B cell (primary cell): ENCODE measurements around the gene CAMK2A. TPM values are rescaled to one million over a fixed set of nuclear protein-coding genes. Genes with fewer than 3 reads are reported as not detected.

ENCODE experiments used
- ATAC-seq: fragments of 200-7000 bp; cut with Tn5 transposase; one replicate; pipeline ENCODE4 v1.10.0; 2021; ENCODE audit warnings: low read depth, mild to moderate bottlenecking, moderate number of reproducible peaks, moderate library complexity
- CTCF ChIA-PET: fragments of 350-600 bp; sonication (Branson Sonifier 250); formaldehyde crosslinking; loops from one replicate; lab custom pipeline; 2021; ENCODE audit warnings: antibody characterized with exemption, inconsistent platforms; lab: Charles Lee
- POLR2A ChIA-PET: fragments of 350-600 bp; sonication (Branson Sonifier 250); formaldehyde crosslinking; loops from one replicate; lab custom pipeline; 2021; ENCODE audit warnings: antibody characterized with exemption; lab: Charles Lee
- DNase-seq: peaks from one replicate; pipeline ENCODE4 v3.0.0; 2013
- H2AFZ ChIP-seq: 2 replicates; pipeline ENCODE4 v1.6.1; 2012; ENCODE audit warnings: mild to moderate bottlenecking, low read depth, low read length; ENCODE audit not compliant: insufficient read depth, poor library complexity, severe bottlenecking
- H3K27ac ChIP-seq, 2 donors: 1 replicate in 1 of 2; 2 replicates in 1 of 2; pipeline ENCODE4 v1.5.1; 2012 to 2013; ENCODE audit warnings: low read length in 2 of 2, mild to moderate bottlenecking in 2 of 2, moderate library complexity in 1 of 2
- H3K27me3 ChIP-seq, 4 experiments: fragments of 200-600 bp in 1 of 4; sonication (generic) in 1 of 4; replicated peaks in 1 of 4; 1 replicate in 2 of 4; 2 replicates in 2 of 4; pipeline versions ENCODE4 v1.6.1 to v1.7.0; 2013 to 2016; ENCODE audit warnings: low read length in 3 of 4, mild to moderate bottlenecking in 2 of 4, mixed read lengths in 1 of 4, moderate library complexity in 1 of 4; ENCODE audit not compliant: insufficient read depth in 4 of 4, control insufficient read depth in 3 of 4; ENCODE audit errors: control extremely low read depth in 1 of 4
- H3K36me3 ChIP-seq, 2 experiments: replicated peaks in 1 of 2; 1 replicate in 1 of 2; 2 replicates in 1 of 2; pipeline versions ENCODE4 v1.6.1 to v1.7.1; 2013; ENCODE audit warnings: low read length in 1 of 2; ENCODE audit not compliant: insufficient read depth in 2 of 2, control insufficient read depth in 1 of 2; ENCODE audit errors: control extremely low read depth in 1 of 2, extremely low read depth in 1 of 2
- H3K4me1 ChIP-seq, 2 donors: fragments of 200-600 bp in 1 of 2; sonication (generic) in 1 of 2; 1 replicate in 1 of 2; 2 replicates in 1 of 2; pipeline versions ENCODE4 v1.5.1 to v1.6.1; 2013 to 2017; ENCODE audit warnings: low read length in 2 of 2; ENCODE audit not compliant: control insufficient read depth in 2 of 2, insufficient read depth in 2 of 2
- H3K4me2 ChIP-seq: replicated peaks from 2 replicates; pipeline ENCODE3; 2012; ENCODE audit warnings: mild to moderate bottlenecking, low read depth, low read length; ENCODE audit not compliant: poor library complexity, severe bottlenecking
- H3K4me3 ChIP-seq, 5 experiments: fragments of 200-600 bp in 1 of 5; sonication (generic) in 1 of 5; 1 replicate in 3 of 5; 2 replicates in 2 of 5; pipeline versions ENCODE4 v1.5.1 to v1.7.0; 2011 to 2016; ENCODE audit warnings: low read length in 4 of 5, mild to moderate bottlenecking in 4 of 5, low read depth in 2 of 5, control low read depth in 1 of 5, moderate library complexity in 1 of 5; ENCODE audit not compliant: insufficient read depth in 1 of 5; ENCODE audit errors: control extremely low read depth in 1 of 5, extremely low read depth in 1 of 5
- H3K79me2 ChIP-seq: fragments of 200-600 bp; sonication (generic); one replicate; pipeline ENCODE4 v1.6.0; 2016; ENCODE audit warnings: low read length; ENCODE audit not compliant: control insufficient read depth, insufficient read depth
- H3K9ac ChIP-seq: fragments of 200-600 bp; sonication (generic); 2 replicates; pipeline ENCODE4 v1.6.1; 2017; ENCODE audit warnings: mild to moderate bottlenecking, low read length, moderate library complexity
- H3K9me3 ChIP-seq, 3 donors: one replicate each; pipeline versions ENCODE4 v1.6.1 to v1.7.1; 2013; ENCODE audit warnings: low read length in 2 of 3; ENCODE audit not compliant: control insufficient read depth in 2 of 3, insufficient read depth in 1 of 3; ENCODE audit errors: control extremely low read depth in 1 of 3
- H4K20me1 ChIP-seq: 2 replicates; pipeline ENCODE4 v1.6.0; 2012; ENCODE audit warnings: mild to moderate bottlenecking, low read length; ENCODE audit not compliant: insufficient read depth, control insufficient read depth, poor library complexity, severe bottlenecking
- H3K27ac Mint-ChIP-seq: one replicate; pipeline ENCODE4 v1.8.0; 2021; ENCODE audit warnings: mixed read lengths
- H3K27me3 Mint-ChIP-seq: one replicate; pipeline ENCODE4 v1.8.0; 2021; ENCODE audit warnings: mixed read lengths
- H3K4me1 Mint-ChIP-seq: one replicate; pipeline ENCODE4 v1.8.0; 2021; ENCODE audit warnings: mixed read lengths
- H3K4me3 Mint-ChIP-seq: one replicate; pipeline ENCODE4 v1.8.0; 2021; ENCODE audit warnings: mixed read lengths
- H3K9me3 Mint-ChIP-seq: one replicate; pipeline ENCODE4 v1.8.0; 2022; ENCODE audit warnings: mixed read lengths; ENCODE audit not compliant: insufficient read depth
- EZH2 ChIP-seq: IDR thresholded peaks from 2 replicates; pipeline ENCODE4 v1.6.1; 2012; ENCODE audit warnings: borderline replicate concordance, low read depth, mild to moderate bottlenecking, moderate library complexity, low read length; ENCODE audit not compliant: insufficient read depth, poor library complexity, severe bottlenecking
- WGBS: methylation state at CpG from one replicate; pipeline ENCODE4 v1.1.5; 2013; ENCODE audit warnings: missing lambda C conversion rate; ENCODE audit not compliant: insufficient coverage; 5-methylcytosine and 5-hydroxymethylcytosine counted together
- intact Hi-C: fragments of 100-400 bp; cut with micrococcal nuclease; formaldehyde crosslinking; loops from one replicate; pipeline ENCODE4 v1.10.0; 2022
- polyA plus RNA-seq: library from polyadenylated mRNA; depleted of rRNA; stranded (reverse); fragments of >200 nt; gene quantifications from 2 replicates; pipeline ENCODE4 v1.2.3, GENCODE V29; 2012
- total RNA-seq, 2 donors: library from RNA; stranded (reverse); fragments of 120-200 nt in 1 of 2; gene quantifications; 1 replicate in 1 of 2; 2 replicates in 1 of 2; pipeline versions ENCODE4 v1.2.3 to v1.2.4, GENCODE V29; 2013 to 2022
- TF ChIP-seq, protein P1 (sequence below): fragments of 200-600 bp; IDR thresholded peaks from one replicate; pipeline ENCODE4 v1.8.0; 2022; ENCODE audit warnings: antibody characterized with exemption, mild to moderate bottlenecking

Gene CAMK2A
- total and polyA plus RNA-seq, 2 donors (not counting 1 experiment from before 2014, with no cell fraction given), result not detected

DNA sequence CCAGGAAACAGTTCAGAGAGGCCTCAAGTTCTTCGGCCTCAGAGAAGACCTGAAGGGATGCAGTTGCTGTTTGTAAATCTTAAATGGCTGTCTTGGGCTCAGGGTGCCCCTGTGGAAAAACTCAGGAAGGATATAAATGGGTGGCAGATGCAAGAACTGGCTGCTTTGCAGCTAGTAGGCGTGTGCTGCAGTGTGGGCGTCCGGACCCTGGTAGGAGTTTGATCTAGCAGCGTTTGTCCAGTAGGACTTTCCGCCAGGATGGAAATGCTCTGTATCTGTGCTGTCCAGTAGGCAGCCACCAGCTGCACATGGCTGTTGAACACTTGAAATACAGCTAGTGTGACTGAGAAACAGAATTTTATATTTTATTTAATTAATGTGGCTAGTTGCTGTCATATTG, 115.3 kb downstream of the CAMK2A start:
- no peaks in the 10 kb centered on the region for H4K20me1 ChIP-seq
- intact Hi-C loops, result no loop called here
- DNase-seq (no peak), ATAC-seq (no peak)
- POLR2A ChIA-PET, result no interaction called here
- no peaks in the 10 kb centered on the region for H3K79me2 ChIP-seq
- no peak overlapping the region for H3K4me2 ChIP-seq
- H3K4me1 ChIP-seq, result no peaks in the 10 kb centered on the region
- H3K9me3 ChIP-seq, result no peaks in the 10 kb centered on the region
- Mint-ChIP-seq H3K4me1 (no peaks in the 10 kb centered on the region), H3K27me3 (peaks cover 33% of the 10 kb centered on the region), H3K27ac (no peak overlapping the region), H3K9me3 (no peaks in the 10 kb centered on the region), H3K4me3 (no peak overlapping the region)
- no peak overlapping the region for H3K27ac ChIP-seq
- TF ChIP-seq, protein P1, sequence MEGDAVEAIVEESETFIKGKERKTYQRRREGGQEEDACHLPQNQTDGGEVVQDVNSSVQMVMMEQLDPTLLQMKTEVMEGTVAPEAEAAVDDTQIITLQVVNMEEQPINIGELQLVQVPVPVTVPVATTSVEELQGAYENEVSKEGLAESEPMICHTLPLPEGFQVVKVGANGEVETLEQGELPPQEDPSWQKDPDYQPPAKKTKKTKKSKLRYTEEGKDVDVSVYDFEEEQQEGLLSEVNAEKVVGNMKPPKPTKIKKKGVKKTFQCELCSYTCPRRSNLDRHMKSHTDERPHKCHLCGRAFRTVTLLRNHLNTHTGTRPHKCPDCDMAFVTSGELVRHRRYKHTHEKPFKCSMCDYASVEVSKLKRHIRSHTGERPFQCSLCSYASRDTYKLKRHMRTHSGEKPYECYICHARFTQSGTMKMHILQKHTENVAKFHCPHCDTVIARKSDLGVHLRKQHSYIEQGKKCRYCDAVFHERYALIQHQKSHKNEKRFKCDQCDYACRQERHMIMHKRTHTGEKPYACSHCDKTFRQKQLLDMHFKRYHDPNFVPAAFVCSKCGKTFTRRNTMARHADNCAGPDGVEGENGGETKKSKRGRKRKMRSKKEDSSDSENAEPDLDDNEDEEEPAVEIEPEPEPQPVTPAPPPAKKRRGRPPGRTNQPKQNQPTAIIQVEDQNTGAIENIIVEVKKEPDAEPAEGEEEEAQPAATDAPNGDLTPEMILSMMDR, result no peak
- no peak for TF ChIP-seq EZH2
- H3K4me3 ChIP-seq, result no peak overlapping the region
- H2AFZ ChIP-seq, result no peak overlapping the region
- H3K27me3 ChIP-seq, result peaks cover 0 to 6% (median under 1%) of the 10 kb centered on the region in 4 experiments
- no peaks in the 10 kb centered on the region for H3K36me3 ChIP-seq
- H3K9ac ChIP-seq, result no peak overlapping the region
- CTCF ChIA-PET, result no interaction called here
- 96% methylated on average over 6 of the region's 6 CpGs for WGBS

DNA sequence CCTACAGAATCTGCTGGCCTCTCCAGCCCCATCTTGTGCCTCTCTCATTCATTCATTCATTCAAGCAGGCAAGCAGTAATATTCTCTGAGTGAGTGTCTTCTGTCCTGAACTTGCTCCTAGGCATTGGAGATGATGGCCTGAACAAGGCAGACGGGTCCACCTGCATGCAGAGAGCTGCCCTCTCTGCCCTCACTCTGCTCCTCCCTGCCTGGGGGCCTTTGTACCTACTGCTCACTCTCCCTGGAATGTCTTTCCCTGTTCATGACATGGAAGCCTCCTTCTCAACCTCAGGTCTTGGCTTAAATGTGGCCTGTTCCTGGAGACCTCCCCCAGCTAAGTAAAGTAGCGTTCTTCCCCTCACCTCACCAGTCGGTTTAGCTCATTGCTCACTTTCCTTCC, 116.4 kb downstream of the CAMK2A start:
- Histone ChIP-seq H3K36me3 (no peaks in the 10 kb centered on the region), H3K9ac (no peak overlapping the region), H4K20me1 (no peaks in the 10 kb centered on the region), H3K4me2 (no peak overlapping the region), H3K27ac (no peak overlapping the region), H3K79me2 (no peaks in the 10 kb centered on the region), H3K4me3 (no peak overlapping the region), H3K4me1 (no peaks in the 10 kb centered on the region), H2AFZ (no peak overlapping the region), H3K9me3 (no peaks in the 10 kb centered on the region), H3K27me3 (peaks cover 0 to 6% (median 5%) of the 10 kb centered on the region in 4 experiments)
- Mint-ChIP-seq H3K27ac (no peak overlapping the region), H3K9me3 (no peaks in the 10 kb centered on the region), H3K4me3 (no peak overlapping the region), H3K4me1 (no peaks in the 10 kb centered on the region), H3K27me3 (peaks cover 44% of the 10 kb centered on the region)
- ChIA-PET CTCF (interaction anchor here (1.1 kb wide), 1 partner anchor 14 kb away, joined by 5 read pairs; no protein-coding TSS in a partner anchor), POLR2A (no interaction called here)
- DNase-seq (no peak), ATAC-seq (no peak)
- TF ChIP-seq EZH2, result no peak
- TF ChIP-seq, protein P1, result no peak
- intact Hi-C loops, result no loop called here
- 89% methylated on average over 1 of the region's 3 CpGs for WGBS
